Panc1 (cell line): ENCODE measurements around the gene PKP4.

Experiments used
- POLR2AphosphoS5 ChIP-seq: IDR thresholded peaks from 2 replicates; pipeline ENCODE4 v1.6.1; 2012; ENCODE audit warnings: mild to moderate bottlenecking, low read depth, low read length, moderate library complexity
- SIN3A ChIP-seq: IDR thresholded peaks from 2 replicates; pipeline ENCODE4 v1.6.1; 2012; ENCODE audit warnings: low read depth, mild to moderate bottlenecking, low read length, moderate library complexity, borderline replicate concordance; ENCODE audit not compliant: insufficient read depth
- TF ChIP-seq, protein P1 (sequence below): fragments of 450-650 bp; IDR thresholded peaks from 2 replicates; pipeline ENCODE4 v1.5.1; 2017; ENCODE audit warnings: mild to moderate bottlenecking
- TF ChIP-seq, protein P2 (sequence below), 2 experiments: IDR thresholded peaks; 2 replicates each; pipeline ENCODE4 v1.6.1; 2011 to 2012; ENCODE audit warnings: low read depth in 2 of 2, control low read depth in 1 of 2, low read length in 1 of 2, mild to moderate bottlenecking in 1 of 2, moderate library complexity in 1 of 2; ENCODE audit not compliant: insufficient read depth in 1 of 2

DNA sequence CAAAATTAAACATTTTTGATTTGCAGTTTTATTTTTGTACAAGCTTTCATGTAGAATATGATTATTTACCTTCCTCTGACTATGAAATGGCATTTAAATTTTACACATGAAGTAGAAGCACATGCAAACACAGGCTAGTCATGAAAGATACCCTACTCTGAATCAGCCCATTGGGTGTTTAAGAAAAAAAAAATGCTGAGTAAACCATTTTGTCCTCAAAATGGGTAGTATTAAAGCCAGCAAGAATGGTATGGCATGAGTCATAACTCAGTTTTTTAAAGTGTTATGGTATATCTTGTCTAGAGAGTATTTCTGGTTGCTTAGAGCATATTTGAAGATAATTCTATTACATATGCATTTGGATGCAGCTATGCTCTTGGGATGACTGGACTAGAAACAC lies 55.0 kb downstream of the PKP4 start:
- TF ChIP-seq, protein P1, sequence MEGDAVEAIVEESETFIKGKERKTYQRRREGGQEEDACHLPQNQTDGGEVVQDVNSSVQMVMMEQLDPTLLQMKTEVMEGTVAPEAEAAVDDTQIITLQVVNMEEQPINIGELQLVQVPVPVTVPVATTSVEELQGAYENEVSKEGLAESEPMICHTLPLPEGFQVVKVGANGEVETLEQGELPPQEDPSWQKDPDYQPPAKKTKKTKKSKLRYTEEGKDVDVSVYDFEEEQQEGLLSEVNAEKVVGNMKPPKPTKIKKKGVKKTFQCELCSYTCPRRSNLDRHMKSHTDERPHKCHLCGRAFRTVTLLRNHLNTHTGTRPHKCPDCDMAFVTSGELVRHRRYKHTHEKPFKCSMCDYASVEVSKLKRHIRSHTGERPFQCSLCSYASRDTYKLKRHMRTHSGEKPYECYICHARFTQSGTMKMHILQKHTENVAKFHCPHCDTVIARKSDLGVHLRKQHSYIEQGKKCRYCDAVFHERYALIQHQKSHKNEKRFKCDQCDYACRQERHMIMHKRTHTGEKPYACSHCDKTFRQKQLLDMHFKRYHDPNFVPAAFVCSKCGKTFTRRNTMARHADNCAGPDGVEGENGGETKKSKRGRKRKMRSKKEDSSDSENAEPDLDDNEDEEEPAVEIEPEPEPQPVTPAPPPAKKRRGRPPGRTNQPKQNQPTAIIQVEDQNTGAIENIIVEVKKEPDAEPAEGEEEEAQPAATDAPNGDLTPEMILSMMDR: no peak
- TF ChIP-seq POLR2AphosphoS5: no peak
- TF ChIP-seq, protein P2, sequence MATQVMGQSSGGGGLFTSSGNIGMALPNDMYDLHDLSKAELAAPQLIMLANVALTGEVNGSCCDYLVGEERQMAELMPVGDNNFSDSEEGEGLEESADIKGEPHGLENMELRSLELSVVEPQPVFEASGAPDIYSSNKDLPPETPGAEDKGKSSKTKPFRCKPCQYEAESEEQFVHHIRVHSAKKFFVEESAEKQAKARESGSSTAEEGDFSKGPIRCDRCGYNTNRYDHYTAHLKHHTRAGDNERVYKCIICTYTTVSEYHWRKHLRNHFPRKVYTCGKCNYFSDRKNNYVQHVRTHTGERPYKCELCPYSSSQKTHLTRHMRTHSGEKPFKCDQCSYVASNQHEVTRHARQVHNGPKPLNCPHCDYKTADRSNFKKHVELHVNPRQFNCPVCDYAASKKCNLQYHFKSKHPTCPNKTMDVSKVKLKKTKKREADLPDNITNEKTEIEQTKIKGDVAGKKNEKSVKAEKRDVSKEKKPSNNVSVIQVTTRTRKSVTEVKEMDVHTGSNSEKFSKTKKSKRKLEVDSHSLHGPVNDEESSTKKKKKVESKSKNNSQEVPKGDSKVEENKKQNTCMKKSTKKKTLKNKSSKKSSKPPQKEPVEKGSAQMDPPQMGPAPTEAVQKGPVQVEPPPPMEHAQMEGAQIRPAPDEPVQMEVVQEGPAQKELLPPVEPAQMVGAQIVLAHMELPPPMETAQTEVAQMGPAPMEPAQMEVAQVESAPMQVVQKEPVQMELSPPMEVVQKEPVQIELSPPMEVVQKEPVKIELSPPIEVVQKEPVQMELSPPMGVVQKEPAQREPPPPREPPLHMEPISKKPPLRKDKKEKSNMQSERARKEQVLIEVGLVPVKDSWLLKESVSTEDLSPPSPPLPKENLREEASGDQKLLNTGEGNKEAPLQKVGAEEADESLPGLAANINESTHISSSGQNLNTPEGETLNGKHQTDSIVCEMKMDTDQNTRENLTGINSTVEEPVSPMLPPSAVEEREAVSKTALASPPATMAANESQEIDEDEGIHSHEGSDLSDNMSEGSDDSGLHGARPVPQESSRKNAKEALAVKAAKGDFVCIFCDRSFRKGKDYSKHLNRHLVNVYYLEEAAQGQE (IDR thresholded peaks at IDR 0.05; ENCODE audit: insufficient read depth in 1 of 2, low read depth in 2 of 2, low read length in 1 of 2): no peak
- no peak for TF ChIP-seq SIN3A
